Measurements from ENCODE around the gene AMER2.

GRCh38 chr13:25169951-25170553 lies 2.0 kb downstream of the AMER2 start:
- TF ChIP-seq, protein P1, sequence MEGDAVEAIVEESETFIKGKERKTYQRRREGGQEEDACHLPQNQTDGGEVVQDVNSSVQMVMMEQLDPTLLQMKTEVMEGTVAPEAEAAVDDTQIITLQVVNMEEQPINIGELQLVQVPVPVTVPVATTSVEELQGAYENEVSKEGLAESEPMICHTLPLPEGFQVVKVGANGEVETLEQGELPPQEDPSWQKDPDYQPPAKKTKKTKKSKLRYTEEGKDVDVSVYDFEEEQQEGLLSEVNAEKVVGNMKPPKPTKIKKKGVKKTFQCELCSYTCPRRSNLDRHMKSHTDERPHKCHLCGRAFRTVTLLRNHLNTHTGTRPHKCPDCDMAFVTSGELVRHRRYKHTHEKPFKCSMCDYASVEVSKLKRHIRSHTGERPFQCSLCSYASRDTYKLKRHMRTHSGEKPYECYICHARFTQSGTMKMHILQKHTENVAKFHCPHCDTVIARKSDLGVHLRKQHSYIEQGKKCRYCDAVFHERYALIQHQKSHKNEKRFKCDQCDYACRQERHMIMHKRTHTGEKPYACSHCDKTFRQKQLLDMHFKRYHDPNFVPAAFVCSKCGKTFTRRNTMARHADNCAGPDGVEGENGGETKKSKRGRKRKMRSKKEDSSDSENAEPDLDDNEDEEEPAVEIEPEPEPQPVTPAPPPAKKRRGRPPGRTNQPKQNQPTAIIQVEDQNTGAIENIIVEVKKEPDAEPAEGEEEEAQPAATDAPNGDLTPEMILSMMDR (IDR thresholded peaks at IDR 0.05) = no peak
- TF ChIP-seq POLR2A (IDR thresholded peaks at IDR 0.05) = no peak

All from heart left ventricle (tissue), 13 donors.